ENCODE results near the gene FUOM. TPM values are rescaled to one million over a fixed set of nuclear protein-coding genes. Genes with fewer than 3 reads are reported as not detected.

The FUOM gene, protein sequence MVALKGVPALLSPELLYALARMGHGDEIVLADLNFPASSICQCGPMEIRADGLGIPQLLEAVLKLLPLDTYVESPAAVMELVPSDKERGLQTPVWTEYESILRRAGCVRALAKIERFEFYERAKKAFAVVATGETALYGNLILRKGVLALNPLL
- 10 to 100 TPM; 25.5 to 28.7 TPM for total RNA-seq
- long read RNA-seq, transcript FUOM-201 (6 exons, 709 nt), result major isoform, 5 of 18 reads
- long read RNA-seq, partial matches to known transcripts, result 2 of 18 reads
- long read RNA-seq, other reads (novel, unspliced or antisense), result 7 of 18 reads

DNA sequence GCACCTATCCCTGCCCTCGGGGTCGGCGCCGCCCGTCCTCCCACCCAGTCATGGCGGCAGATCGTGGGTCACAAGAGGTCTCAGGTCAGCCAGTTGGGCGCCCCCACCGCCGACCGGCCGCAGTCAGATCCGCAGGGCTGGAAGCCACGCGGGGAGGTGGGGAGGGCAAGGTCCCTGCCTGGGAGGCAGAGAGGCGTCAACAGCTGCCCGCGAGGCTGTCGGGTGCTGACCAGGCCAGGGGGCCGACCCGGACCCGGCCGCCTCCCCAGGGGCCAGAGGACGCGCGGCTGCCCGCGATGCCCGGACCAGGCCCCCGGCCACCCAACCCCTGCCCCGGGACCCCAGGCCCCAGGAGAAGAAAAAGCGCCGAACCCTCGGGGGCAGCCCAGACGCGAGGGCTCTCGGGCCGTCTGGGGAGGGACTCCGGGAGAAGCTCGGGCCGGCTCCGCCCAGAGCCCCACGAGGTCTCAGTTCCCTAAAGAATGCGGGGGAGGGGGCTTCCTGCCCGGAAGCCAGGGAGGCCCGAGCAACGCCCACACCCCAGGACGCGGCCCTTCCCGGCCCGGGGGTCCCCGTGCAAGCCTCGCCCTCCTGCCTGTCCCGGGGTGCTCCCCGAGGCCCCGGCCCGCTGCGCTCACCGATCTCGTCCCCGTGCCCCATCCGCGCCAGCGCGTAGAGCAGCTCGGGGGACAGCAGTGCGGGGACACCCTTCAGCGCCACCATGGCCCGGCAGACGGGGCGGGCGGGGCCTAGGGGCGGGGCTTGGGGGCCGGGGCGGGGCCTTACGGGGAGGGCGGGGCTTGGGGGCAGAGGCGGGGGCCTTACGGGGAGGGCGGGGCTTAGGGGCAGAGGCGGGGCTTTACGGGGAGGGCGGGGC lies at the start of gene FUOM:
TSS of gene FUOM (minus strand) at position 735 of the 877 bp plus-strand sequence. CDS start at position 723, 12 bp downstream.
- peak; percentile 70 for ATAC-seq
- intact Hi-C loops (cut with DNase I, micrococcal nuclease), result no loop called here
- peak; percentile 52 to 66 for DNase-seq

DNA sequence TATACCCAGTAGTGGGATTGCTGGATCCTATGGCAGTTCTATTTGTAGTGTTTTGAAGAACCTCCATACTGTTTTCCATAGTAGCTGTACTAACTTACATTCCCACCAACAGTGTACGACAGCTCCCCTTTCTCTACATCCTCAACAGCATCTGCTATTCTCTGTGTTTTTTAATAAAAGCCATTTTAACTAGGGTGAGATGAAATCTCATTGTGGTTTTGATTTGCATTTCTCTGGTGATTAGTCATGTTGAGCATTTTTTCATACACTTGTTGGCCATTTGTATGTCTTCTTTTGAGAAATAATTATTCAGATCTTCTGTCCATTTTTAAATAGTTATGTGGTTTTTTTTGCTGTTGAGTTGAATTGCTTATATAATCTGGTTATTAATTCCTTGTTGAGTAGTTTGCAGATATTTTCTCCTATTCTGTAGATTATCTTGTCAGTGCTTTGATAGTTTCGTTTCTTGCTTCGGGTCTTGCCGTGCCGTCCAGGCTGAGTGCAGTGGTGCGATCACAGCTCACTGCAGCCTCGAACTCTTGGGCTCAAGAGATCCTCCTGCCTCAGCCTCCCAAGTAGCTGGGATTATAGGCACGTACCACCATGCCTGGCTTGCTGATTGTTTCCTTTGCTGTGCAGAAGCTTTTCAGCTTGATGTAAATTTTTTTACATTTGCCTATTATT lies 48.2 kb upstream of the FUOM start:
- ATAC-seq (no peak), DNase-seq (no peak)
- intact Hi-C loops (cut with DNase I, micrococcal nuclease), result no loop called here

DNA sequence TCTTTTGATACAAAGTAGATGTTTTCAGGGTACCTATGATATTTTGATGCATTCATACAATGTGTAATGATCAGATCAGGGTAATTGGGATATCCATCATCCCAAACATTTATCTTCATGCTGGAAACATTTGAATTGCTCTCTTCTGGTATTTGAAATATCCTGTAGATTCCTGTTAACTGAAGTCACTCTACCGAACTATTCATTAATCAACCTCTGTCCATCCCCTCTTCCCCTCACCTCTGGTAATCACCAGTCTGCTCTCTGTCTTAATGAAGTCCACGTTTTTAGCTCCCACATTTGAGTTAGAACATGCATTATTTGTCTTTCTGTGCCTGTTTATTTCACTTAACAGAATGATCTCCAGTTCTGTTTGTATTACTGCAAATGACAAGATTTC lies 47.5 kb upstream of the FUOM start:
- DNase-seq (no peak), ATAC-seq (no peak)
- intact Hi-C loops (cut with DNase I, micrococcal nuclease), result no loop called here

DNA sequence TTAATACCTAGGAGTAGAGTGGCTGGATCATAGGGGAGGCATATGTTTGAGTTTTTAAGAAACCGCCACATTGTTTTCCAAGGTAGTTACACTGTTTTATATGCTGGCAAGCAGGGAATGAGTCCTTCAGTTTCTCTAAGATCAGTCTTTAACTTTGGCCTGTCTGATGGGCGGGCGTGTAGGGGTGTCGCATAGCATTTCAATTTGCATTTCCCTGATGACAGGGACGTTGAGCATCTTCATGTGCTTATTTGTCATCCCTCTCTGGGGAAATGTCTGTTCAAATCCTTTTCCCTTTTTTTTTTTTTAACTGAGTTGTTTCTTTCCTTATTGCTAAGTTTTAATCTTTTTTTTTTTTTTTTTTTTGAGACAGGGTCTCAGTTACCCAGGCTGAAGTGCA lies 46.0 kb upstream of the FUOM start:
- ATAC-seq (no peak), DNase-seq (no peak)
- intact Hi-C loops (cut with DNase I, micrococcal nuclease), result no loop called here

DNA sequence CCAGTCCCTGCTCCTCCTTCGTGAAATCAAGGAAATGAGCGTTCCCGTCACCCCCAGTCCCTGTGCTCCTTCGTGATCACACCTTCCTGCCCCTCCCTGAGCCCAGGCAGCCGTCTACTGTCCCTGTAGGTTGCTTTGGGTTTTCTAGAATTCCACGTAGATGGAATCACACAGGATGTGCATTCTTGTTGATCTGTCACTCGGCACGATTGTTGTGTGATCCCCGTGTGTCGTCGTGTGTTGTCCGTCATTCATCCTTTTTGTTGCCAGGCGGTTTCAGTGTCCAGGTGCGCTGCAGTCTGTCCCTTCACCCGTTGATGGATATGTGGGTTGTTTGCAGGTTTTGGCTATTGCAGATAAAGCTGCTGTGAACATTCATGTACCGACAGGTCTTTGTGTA lies 45.5 kb upstream of the FUOM start:
- DNase-seq (no peak), ATAC-seq (no peak)
- intact Hi-C loops (cut with DNase I, micrococcal nuclease), result no loop called here

DNA sequence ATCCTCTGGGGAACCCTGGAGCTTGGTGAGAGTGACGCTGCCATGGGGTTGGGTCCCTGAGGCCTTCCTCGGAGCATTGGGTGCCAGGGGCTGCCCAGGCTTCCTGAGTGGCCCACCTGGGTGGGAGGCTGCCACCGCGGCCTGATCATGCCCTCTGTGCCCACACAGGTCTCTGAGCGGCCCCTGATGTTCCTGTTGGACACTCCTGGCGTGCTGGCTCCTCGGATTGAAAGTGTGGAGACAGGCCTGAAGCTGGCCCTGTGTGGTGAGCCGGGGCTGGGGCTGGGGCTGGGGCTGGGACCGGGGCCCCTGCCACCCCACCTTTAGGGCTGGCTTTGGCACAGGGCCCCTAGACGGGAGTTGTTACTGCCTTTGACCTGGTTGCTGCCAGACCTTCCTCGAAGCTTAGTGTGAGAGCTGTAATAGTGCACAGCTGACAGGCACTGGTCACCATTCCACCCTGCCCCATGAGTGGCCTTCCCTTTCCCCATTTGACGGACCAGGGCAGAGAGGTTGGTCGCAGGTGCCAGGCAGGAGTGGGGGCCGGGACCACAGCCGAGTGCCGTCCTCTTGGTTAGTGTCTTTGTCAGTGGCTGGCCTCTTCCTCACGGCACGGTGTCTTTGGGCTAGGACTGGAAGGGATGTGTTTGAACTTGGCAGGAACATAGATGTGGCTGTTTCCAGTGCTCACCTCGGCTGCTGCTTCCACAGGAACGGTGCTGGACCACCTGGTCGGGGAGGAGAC lies 44.3 kb upstream of the FUOM start:
- ATAC-seq (no peak), DNase-seq (no peak)
- intact Hi-C loops (cut with DNase I, micrococcal nuclease), result no loop called here

DNA sequence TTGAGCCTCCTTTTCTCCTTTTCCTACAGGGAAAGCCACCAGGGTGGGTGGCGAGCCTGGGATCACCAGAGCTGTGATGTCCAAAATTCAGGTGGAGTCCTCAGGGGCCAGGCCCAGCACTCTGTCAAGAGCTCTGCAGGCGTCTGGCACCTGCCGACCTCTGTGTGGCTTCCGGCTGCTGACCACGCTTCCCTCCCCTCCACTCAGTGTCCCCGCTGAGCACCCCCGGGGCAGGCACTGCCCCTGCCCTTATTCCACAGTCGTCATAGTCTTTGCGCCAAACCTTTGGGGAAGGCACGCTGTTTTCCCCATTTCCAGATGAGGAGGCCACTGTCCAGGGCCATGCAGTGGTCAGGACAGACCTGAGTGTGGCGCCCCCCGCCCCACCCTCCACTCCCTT lies 43.7 kb upstream of the FUOM start:
- intact Hi-C loops (cut with DNase I, micrococcal nuclease), result no loop called here
- DNase-seq (no peak), ATAC-seq (no peak)

DNA sequence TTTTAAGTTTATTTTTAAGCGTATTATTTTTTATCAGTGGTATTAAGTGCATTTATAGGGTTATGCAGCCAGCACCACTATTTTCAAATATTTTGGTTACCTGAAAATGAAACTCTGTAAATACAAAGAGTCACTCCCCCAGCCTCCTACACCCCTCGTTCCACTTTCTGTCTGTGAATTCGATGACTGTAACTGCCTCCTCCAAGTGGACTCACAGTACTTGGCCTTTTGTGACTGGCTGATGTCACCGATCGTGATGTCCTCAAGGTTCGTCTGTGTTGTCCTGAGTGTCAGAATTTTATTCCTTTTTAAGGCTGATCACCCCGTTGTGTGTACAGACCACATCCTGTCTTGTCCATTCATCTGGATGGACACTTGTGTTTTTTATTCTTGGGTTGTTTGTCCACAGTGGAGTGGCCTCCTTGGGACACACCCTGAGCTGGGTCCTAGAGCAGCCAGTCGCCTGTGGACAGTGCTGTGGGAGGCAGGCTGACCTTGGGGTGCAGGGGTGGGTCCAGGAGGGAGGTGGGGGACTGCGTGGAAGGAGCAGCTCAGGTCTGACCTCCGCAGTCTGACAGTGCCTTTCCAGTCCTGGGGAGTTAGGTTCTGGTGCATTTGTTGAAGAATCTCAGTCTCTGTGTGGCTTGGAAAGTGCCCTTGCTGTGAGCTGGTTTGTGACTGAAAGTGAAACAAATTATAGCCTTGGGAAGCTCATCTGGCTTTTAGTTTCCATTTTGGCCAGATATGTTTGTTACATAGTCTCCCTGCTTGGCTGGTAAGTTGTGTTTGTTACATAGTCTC lies 43.0 kb upstream of the FUOM start:
- ATAC-seq, result peak; percentile 23
- intact Hi-C loops (cut with DNase I, micrococcal nuclease), result no loop called here
- DNase-seq, result no peak

DNA sequence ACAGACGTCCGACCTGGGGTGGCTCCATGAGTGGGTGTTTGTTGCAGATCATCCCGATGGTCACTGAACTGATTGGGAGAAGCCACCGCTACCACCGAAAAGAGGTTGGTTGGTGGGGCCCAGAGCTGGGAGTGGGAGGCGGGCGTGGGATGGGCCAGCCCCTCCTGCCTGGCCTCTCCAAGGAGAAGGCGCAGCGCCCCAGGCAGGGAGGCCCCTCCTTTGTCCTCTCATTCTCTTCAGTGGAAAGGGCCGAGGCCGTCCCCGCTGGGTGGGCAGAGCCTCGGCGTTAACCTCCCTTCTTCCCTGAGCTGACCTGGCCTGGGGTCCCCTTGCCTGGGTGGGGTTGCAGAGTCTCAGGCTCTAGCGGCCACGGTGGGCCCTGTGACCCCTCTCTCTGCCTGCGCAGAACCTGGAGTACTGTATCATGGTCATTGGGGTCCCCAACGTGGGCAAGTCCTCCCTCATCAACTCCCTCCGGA lies 41.3 kb upstream of the FUOM start:
- no peak for DNase-seq
- no peak for ATAC-seq

DNA sequence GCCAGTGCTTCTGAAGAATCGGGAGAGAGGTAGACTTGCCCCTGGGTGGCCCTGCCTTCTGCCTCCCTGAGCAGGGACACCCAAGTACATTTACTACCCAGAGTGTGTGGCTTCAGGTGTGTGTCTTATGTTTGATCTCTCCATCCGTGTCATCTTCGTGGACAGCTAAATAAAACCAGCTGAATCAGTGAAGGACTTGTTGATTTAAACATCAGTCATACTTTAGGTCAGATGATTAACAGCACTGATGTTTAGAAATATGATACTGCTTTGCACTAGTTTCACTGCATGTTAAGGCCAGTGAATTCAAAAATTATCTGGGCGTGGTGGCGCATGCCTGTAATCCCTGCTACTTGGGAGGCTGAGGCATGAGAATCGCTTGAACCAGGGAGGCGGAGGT lies 40.1 kb upstream of the FUOM start:
- DNase-seq (no peak), ATAC-seq (no peak)
- intact Hi-C loops (cut with DNase I, micrococcal nuclease), result no loop called here

More for the DNA sequence above, 41.3 kb upstream of the FUOM start:
- intact Hi-C loops (cut with DNase I, micrococcal nuclease), result no loop called here

DNA sequence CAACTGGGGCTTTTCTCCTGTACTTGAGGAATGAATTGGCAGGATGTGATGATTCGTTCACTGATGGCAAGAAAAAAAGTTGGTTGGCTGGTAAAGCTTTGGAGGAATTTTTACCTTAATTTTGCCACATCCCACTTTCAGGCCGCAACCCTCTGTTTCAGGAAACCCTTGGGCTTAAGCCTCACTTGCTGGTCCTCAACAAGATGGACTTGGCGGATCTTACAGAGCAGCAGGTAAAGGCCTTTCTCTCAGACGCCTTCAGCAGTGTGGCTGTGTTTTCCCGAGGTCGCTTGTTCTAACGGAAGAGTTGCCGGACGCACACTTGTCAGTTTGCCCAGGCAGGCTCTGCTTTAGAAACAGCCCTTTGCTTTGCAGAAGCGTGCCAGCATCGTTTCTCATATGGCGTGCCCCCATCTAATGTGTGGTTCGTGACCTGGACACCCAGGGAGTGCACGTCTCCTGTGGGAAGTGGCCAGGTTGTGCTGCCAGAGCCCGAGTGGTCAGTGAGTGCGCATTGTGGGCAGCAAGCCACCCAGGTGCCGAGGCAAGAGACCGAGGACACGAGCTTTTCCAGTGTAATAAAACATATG lies 38.3 kb upstream of the FUOM start:
- no peak for ATAC-seq
- intact Hi-C loops (cut with DNase I, micrococcal nuclease), result no loop called here
- no peak for DNase-seq

DNA sequence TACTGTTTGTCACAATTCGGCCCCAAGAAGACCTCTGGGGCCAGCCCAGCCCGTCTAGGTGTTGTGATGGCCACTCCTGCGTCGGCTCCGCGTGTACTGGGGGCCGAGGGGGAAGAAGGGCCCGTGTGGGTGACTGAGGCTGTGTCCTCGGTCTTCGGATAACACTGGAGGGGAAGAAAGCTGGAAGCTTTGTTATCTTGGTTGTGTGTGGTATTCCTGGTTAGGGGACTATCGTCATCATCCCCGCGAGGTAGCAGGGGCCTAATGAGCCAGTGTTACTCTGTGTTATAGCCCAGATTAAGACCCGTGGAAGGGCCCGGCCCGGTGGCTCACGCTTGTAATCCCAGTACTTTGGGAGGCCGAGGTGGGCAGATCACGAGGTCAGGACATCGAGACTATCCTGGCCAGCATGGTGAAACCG lies 37.0 kb upstream of the FUOM start:
- intact Hi-C loops (cut with DNase I, micrococcal nuclease), result no loop called here
- DNase-seq, result no peak
- ATAC-seq, result peak; percentile 10

DNA sequence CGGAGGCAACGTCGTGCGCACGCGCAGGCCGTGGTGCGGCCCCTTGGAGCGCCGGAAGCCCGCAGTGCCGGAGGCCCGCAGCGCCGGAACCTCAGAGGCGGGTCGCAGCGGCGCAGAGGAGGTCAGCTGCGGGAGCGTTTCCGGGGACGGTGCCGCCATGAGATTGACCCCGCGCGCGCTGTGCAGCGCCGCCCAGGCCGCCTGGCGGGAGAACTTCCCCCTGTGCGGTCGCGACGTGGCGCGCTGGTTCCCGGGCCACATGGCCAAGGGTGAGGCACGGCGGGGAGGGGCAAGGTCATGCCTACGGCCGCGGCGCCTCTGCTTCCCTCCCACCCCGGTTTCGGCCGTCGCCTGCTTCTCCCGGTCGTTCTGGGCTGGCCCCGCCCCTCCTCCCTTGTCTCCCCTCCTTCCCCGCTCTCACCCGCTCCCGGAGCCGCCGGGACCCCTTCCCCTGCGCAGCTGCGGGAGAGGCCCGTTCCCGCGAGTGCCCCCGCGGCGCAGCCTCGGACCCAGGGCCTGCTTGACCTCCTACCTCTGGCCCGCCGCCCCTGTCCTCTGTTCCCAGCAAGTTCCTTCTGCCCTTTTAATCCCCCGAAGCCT lies 36.3 kb upstream of the FUOM start, which contains the start of gene MTG1:
TSS of gene MTG1 (plus strand) at position 94 of the 600 bp plus-strand sequence. CDS start at position 158, 64 bp downstream.
- ATAC-seq (peak; percentile 94), DNase-seq (peak; percentile 92 to 97)
- intact Hi-C loops (cut with DNase I, micrococcal nuclease), result no loop called here

DNA sequence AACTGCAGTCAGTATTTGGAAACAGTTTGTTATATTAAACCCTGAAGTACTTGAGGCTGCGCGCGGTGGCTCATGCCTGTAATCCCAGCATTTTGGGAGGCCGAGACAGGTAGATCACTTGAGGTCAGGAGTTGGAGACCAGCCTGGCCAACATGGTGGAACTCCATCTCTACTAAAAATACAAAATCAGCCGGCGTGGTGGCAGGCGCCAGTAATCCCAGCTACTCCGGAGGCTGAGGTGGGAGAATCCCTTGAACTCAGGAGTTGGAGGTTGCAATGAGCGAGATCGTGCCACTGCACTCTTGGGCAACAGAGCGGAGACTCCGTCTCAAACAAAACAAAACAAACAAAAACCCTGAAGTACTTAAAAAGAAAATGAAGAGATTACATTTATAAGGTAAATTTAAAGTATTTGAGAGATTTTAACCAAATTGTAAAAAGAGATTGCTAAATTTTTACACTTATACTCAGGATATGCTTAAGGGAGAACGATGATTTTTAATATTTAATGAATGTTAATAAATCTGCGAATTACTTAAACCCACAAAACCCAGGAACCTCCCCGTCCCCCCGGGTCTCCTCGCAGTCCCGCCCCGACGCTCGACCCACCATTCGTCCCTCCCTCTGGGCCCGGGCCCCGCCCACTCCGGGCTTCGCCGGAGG lies 35.7 kb upstream of the FUOM start:
- DNase-seq (no peak), ATAC-seq (no peak)
- intact Hi-C loops (cut with DNase I, micrococcal nuclease), result no loop called here

DNA sequence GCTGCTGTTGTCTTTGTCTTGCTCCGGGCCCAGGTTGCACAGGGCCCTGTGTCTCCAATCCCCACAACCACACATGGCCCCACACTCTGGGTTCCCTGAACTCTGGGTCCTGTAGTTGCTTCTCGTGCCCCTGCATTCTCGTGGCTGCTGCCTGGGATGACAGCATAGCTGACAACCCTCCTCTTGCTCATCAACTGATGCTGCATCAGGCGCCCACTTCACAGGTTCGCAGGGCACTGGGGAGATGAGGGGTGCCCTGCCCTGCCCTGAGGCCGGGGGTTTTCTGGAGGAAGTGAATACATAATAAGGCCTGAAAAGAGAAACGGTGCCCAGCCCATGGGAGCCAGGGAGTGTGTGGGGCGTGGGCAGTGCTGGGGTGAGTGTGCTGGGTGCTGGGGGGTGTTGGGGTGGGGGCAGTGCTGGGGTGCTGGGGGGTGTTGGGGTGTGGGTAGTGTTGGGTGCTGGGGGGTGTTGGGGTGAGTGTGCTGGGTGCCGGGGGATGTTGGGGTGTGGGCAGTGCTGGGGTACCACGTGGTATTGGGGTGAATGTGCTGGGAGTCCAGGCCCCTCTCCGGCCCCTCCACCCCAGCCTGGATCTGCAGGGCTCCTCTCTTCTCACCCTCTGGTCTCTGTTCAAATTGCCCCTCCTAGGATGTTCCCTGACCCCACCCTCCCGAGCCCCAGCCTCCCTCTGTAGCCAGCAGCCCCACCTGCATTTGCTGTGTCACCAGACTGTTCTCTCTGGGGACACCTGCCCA lies 34.1 kb upstream of the FUOM start:
- intact Hi-C loops (cut with DNase I, micrococcal nuclease), result no loop called here
- no peak for DNase-seq
- no peak for ATAC-seq

DNA sequence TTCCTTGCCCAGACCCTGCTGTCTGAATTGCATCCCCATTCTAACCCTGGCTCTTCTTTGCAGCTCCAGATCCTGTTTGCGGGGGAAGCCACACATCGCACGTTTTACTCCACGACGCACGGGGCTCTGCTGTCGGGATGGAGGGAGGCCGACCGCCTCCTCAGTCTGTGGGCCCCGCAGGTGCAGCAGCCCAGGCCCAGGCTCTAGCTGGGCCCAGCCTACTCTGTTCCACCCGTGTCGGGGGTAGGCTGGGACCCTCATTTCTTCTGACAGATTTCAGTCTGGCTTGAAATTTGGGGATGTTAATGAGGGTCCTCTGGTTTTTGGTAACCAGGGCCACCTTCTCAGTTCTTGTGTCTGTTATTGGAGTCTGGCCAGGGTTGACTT lies 33.4 kb upstream of the FUOM start:
- no peak for ATAC-seq
- intact Hi-C loops (cut with DNase I, micrococcal nuclease), result no loop called here
- no peak for DNase-seq
